Fibroblast of skin of back (primary cell): ENCODE data around the gene FGF18.

Source experiments
- DNase-seq: peaks from one replicate; pipeline ENCODE4 v3.0.0-alpha.2; 2013

FGF18 gene

DNA sequence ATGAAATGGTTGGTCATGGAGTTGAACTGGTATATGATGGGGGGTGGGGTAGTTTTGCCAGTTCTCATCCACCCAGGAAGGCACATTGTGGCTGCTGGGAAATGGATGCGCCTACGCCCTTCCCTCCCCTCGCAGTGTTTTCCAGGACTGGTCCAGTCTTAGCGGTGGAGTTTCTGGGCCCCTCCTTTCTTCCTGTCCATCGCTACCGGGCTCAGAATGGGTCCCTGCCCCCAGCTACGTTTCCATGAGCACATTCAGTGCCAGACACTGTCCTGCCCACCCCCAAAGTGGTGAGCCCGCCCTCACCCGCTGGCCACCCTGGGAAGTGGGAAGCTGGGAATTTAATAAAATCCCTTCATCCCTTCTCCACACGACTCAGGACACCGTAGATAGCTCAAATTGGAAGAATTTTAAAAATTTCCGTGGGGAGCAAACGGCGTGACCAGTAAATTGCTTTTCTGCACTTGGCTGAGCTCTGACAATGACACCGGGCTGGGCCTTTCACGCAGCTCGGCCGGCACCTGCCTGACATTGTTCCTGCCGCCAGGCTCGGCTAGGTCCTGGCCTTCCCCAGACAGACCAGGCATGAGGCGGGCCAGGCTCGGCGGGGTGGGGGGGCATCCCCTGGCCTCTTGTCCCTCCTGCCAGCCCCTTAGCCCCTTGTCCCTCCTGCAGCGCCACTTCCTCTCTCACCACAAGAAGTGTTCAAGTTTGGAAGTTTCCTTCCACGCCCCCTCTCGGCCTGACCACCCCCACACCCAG lies 3.6 kb downstream of the FGF18 start:
- DNase-seq, result no peak

DNA sequence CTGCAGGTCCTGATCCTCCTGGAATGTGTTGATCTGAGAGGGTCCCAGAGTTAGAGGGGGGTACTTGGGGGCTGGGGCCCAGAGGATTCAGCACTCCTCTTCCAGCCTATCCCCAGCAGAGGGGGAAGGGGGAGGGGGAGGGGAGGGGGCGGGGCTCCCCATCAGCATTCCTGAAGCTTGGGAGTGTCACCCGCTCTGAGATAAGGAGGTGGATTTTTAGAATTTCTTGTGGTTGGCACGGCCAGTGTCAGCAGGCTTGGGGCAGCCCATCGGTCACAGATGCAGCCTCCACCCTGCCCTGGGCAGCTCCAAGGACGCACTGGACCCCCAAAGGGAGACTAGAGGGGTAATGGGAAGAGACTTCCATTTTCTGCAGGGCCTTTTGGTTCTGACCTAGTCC lies 5.3 kb downstream of the FGF18 start:
- DNase-seq, result no peak

DNA sequence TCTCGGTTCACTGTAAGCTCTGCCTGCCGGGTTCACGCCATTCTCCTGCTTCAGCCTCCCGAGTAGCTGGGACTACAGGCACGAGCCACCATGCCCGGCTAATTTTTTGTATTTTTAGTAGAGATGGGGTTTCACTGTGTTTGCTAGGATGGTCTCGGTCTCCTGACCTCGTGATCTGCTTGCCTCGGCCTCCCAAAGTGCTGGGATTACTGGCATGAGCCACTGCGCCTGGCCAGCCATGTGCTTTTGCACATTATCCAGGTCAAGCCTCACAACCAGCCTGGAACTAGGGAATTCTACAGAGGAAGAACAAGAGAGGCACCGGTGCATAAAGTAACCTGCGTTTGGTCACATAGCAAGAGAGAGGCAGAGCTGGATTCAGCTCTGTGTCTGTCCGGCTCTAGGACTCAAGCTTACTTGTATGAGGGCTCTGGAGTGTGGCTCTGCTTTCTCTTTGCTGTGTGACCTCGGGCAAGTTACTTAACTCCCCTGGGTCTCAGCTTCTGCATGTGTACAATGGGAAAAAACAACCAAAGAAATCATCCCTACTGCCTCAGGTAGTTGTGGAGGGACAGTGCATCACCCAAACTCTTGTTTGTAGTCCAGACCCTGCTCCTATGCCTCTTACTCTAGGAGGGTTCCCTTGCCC lies 6.3 kb downstream of the FGF18 start:
- no peak for DNase-seq

DNA sequence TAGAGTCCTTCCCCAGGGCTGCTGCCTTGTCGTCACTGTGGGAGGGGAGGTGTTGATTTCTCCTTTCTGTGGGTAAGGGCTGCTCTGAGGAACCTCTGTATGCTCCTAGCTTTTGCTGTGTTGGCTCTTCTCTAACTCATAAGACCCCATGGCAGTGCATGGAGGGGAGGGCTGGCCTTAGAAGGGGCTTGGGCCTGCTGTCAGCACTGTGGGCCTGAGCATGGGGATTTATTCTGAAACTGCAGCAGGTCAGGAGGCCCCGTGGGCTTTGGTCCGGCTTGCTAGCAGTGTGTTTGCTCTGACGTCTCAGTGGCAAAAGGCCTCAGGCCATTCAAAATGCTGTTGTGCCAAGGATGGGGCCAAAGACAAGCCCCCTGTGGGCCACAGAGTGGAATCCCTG lies 6.8 kb downstream of the FGF18 start:
- no peak for DNase-seq

DNA sequence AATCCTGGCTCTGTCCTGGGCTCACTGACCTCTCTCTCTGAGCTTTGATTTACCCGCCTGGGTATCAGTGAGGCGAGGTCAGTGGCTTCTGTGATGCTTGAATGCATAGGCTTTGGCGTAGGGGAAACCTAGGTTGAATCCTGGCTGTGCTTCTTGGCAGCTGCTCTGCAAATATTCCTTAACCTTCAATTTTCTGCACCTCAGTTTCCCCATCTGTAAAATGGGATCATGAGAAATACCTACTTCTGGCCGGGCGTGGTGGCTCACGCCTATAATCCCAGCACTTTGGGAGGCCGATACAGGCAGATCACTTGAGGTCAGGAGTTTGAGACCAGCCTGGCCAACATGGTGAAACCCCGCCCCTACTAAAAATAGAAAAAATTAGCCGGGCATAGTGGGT lies 7.2 kb downstream of the FGF18 start:
- no peak for DNase-seq

DNA sequence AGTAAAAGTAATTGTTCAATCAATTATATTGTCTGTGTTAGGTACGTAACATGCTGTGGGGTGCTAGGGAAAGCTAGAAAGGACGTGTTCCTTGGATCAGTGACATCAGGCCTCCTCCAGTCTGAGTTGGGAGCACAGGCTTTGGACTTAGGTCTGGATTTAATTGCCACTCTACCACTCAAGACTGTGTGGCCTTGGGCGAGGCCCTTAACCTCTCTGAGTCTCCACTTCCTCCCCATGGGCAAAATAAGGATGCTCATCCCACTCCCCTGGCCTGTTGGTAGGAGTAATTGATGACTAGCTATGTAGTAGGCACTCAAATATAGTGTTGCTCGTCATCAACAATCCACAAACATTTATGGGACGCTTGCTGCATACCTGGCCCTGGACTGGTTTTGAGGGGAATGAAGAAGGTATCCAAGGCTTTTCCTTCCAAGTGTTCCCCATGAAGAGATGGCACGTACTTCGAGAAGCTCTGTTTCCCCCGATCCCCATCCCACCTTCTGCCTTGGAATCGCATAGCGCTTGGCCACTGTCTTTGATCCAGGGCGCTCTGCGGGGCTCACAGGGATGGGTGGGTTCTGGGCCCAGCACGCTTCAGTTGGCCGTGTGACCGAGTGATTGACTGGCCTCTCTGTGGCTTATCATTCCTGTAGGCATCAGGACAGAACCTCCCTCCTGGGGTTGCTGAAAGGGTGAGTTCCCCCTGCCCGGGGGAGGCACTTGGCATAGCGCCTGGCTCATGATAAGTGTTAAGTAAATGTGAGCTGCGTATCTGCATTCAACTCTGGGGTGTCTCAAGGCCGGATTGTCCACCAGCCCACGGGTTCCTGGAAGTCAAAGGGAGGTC lies 8.1 kb downstream of the FGF18 start:
- no peak for DNase-seq

DNA sequence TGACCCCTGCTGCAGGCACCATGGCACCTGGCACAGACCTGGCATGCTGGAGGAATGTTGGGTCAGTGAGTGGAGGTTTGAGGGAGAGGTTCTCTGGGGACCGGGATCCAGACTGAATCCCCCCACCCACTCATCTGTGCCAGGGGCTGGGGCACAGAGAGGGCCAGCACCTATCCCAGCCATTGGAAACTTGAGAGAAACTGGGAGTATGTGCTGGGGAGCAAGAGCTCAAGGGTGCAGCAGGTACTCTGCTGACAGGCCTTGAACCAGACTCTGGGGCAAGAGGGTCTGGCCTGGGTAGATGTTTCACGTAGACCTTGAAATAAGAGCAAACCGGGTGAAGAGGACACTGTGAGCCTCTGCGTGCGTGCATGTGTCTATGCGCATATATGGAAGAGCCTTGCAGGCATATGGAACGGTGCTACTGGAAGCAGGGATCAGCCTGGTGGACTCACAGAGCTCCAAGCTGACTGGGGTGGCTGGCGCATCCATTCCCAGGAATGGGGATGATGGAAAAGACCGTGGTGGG lies 8.8 kb downstream of the FGF18 start:
- DNase-seq, result no peak

DNA sequence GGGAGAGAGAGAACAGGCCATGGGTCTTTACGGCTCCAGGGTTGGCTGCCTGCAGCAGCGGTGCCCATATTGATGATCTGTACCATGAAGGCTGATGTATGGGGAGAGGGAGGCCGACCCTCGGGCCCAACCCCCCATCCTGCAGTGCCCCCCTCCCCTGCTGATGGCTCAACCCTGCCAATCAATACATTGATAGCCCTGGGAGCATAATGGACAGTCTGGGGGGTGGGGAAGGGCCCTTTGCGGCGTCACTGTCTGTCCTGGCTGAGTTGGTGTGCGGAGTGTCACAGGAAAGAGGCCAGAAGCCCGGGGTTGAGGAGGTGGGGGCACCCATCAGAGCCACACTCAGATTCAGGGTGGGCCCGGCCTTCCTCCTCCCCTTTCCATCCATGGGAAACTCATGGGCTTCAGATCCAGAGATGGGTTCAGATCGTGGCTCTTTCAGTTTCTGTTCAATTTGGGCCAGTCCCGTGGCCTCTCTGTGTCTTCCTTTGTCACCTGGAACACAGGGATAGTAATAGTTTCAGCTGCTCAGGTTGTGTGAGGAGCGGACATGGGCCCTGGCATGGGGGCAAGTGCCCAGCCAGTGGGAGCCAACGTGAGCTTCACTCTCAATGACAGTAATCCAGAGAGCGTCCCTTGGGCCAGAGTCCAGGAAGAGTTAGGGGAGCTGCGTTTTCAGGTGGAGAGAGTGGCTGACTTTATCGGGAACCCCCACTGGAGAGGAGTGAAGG lies 9.5 kb downstream of the FGF18 start:
- DNase-seq, result no peak

DNA sequence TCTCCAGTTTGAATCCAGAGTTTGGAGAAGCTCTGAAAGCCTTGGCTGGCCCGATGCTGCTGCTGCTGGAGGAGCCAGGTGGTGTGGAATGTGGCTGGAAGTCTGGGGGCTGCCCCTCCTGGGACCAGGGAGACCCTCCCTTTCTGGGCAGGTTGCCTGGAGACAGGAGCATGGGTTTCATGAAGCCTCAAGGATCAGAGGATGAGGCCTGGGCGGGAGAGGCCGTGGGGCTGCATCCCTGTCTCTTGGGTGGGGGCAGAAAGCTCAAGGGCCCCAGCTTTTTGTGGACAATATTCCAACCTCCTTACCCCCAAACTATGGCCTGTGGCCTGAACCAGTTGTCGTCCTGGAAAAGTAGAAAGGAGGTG lies 10.1 kb downstream of the FGF18 start:
- no peak for DNase-seq

DNA sequence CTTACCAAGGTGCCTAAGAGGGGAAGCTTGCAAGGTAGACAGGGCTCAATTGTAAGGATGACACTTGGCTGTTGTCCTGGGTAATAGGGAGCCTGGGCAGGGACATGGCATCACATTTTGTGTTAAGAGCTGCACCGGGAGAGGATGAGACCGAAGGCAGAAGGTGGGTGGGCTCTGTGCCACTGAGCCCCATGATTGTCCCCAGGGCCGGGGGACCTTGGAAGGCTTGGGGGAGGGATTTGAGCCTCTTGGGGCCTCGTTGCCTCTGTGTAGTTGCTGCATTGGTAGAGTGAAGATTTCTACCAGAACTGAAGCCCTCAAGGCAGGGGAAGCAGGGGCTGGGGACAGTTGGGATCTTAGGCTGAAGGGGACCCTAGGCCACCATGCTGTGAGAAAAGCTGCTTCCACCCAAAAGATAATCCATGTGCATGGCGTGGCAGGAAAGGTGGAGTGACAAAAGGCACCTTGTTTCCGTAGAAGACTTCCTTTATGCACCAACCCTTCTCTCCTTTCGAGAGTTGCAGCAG lies 11.9 kb downstream of the FGF18 start:
- DNase-seq, result no peak

DNA sequence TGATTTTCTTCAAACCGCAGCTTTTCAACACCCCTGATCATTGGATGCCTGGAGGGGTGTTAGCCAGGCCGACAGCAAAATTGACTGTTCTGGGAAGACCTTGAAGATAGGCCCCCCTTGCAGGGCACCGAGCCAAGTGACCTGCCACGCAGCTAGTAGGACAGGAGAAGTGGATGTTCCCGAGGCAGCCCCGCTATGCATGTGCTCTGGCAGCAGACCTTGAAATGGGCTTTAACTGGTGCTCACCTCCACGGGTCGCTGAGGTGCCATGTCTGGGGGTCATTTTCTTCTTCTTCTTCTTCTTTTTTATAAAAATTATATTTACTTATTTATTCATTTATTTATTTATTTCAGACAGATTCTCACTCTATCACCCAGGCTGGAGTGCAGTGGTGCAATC lies 12.6 kb downstream of the FGF18 start:
- no peak for DNase-seq

DNA sequence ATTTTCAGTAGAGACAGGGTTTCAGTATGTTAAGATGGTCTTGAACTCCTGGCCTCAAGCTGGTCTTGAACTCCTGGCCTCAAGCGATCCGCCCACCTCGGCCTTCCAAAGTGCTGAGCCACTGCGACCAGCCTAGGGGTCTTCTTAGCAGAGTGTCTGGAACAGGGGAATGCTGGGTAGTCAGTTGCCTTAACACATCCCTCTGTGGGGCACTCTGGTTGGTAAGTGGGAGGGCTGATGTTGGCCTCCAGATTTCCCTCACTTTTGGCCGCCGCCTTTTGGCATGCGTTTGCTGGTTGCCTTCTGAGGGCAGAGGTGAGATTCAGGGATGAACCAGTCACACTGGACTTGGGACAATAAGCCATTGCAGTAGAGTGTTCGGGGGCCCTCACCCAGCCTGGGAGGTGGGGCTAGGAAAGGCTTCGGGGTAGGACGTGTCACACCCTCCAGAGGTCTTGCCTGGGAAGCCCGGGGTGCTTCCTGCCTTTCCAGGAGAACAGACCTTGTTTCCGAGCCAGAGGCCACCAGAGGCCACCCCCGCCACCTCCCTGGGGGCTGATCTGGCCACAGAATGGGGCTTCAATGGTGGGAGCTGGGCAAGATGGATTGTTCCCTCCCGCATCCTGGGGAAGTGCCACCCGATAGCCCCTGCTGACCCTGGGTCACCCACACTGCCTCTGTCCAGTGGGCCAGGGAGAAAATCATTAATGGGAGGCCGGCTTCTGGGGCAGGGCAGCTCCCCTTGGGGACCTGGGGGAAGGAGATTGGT lies 13.3 kb downstream of the FGF18 start:
- no peak for DNase-seq

DNA sequence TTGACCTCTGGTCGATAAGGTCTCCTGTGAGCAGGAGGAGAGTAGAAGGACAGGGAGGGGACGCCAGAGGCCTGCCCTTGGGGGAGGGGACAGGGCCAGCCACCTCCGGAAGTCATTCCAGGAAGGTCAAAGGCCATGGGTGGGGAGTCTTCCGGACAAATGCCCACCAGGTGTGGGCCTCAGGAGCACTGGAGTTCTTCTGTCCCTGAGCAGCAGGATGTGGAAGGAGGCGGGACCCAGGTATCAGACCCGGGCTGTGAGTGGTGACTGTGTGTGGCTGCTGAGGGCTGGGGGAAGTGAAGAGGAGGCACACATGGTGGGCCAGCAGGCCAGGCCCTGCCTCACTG lies 13.9 kb downstream of the FGF18 start:
- no peak for DNase-seq

DNA sequence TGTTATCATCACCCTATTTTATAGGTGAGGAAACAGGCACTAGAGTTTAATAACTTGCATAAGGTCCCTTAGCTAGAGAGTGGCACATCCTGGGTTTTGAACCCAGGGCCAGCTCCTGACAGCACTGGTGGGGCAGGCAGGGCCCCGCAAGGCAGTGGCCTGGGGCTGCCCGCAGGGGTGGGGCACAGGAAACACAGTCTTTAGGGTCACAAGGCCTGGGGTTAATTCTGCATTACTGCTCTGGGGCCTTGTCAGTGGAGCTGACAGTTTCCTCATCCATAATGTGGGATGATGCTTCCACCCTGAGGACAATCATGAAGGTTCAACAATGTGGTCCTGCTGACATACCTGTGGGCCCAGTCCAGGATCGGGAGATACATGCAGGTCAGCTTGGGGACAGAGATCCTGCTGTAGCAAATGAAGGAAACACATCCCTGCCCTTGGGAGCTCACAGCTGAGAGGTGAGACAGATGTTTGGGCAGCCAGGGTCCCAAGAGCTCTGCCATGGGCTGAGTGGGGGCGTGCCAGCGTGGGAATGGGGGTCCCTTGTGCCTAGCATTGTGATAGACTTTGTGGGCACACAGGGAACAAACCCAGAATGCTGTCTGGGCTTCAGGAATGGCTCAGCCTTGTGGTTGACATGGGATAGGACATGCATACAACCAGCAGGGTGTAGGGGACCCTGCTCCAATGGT lies 14.7 kb downstream of the FGF18 start:
- no peak for DNase-seq

DNA sequence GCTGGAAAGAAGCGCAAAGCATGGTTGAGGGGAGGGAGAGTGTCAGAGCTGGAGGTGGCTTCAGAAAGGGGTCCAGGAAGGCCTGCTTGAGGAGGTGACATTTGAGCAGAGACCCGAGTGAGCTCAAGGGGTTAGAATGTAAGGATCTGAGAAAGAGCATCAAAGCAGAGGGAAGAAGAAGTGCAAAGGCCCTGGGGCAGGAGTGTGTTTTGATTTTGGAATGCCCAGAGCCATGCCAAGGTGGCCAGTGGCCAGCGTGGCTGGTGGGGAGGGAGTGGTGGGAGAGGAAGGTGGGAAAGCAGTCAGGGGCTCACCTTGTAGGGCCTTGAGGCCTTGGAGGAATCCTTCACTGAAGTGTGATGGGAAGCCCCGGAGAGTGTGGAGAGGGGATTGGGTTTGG lies 15.4 kb downstream of the FGF18 start:
- DNase-seq, result no peak

DNA sequence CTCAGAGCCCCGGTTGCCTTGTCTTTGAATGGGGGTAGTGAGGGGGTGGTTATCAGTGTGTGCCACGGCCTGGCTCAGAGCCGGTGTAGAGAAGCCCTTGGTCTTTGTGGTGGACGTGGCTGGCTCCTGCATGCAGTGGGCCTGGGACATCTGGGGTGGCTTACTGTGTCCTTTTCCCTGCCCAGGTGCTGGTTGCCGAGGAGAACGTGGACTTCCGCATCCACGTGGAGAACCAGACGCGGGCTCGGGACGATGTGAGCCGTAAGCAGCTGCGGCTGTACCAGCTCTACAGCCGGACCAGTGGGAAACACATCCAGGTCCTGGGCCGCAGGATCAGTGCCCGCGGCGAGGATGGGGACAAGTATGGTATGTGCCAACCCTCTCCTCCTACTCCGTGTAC lies 16.5 kb downstream of the FGF18 start:
- DNase-seq, result no peak

DNA sequence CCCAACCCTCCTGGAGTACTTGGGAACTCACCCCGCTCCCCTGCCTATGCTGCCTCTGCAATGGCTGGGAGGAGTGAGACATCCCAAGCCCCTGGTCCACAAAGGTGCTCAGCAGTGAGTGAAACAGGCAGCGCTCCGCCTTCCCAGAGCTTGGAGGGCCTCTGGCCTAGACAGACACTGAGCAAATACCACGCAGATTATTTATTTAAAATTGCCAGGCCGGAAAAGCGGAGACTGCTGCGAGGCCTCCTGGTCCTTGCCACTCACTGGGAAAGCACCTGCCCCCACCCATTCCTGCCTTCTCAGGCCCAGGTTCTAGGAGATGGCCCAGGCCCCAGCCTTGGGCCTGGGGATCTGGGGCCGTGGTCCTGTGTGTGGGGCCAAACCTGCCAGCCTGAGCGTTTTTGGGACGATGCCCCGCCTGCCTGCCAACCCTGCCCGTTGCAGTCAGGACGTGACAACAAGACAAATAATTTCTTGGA lies 17.4 kb downstream of the FGF18 start:
- DNase-seq, result no peak

DNA sequence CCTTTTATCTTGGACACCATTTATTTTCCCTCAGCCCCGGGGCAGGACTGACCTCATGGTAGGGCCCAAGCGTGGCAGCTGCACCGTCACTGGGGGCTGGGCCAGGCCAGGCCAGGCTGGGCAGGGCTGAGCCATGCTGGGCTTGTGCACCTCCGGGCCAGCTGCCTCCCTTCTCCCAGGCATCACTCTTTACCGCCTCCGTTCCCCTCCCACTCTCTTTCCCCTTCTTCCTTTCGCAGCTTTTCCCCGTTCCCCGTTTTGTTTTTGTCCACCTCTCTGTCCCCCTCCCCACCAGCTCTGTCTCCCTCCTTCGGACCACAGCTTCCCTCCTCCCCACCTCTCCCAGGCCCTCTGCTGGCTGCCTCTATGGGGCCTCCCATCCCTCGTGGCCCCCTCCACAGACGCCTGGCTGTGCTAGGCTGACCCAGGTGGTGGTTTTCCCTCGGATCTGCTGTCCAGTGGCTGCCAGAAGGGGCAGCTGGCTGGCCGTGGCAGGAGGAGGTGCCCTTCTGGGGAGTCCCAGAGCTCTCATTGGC lies 17.9 kb downstream of the FGF18 start:
- DNase-seq, result no peak

DNA sequence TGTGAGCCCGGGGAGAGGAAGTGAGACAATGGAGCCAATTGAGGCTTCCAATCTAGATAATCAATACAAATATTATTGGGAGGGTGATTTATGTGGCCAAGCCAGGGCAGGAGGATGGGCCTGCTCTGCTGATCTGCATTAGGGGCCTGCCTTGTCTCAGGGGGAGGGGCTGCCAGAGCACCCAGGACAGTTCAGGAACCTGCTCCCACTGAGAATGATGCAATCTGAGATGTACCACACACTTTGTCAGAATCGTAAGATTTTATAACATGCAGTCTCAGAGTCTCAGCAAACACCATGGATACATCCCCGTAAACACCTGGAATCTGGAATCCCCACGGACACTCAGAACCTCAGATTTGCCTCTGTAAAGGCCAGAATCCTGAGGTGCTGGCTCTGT lies 19.3 kb downstream of the FGF18 start:
- DNase-seq, result no peak

DNA sequence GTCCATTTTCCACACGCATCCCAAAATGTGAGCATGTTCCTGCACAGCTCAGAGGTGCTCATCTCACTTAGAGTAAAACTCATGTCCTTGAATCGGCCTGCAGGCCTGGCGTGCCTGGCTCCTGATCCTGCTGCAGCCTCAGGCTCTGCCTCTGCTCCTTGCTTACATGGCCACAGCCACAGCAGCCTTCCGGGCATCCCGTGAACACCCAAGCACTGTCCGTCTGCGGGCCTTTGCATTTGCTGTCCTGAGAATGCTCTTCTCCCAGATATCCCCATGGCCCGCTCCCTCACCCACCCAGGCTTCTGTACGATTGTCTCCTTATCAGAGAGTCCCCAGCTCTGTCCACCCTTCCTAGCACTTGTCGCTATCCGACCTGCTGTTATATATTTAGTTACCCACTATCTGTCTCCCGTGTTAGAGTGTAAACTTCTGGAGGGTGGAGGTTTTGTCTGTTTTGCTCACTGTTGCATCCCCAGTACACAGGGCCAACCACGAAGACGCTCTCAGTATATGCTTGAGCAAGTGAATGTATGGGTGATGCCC lies 21.9 kb downstream of the FGF18 start:
- no peak for DNase-seq
